RWPE1 (cell line): ENCODE measurements around the gene WDR20.

Experiments used
- CTCF ChIA-PET: fragments of 350-600 bp; sonication (Branson Sonifier 250); formaldehyde crosslinking; extraction: SDS; loops from one replicate; lab custom pipeline; 2021; lab: Yijun Ruan, JAX
- POLR2A ChIA-PET: fragments of 400-600 bp; formaldehyde crosslinking; extraction: SDS; loops from one replicate; lab custom pipeline; 2020; ENCODE audit warnings: antibody characterized with exemption; ENCODE audit not compliant: low non-redundant PET; lab: Yijun Ruan, JAX
- DNase-seq: peaks from one replicate; pipeline ENCODE4 v3.0.0; 2012; ENCODE audit warnings: low spot score
- H3K27ac ChIP-seq: fragments of 450-650 bp; 2 replicates; pipeline ENCODE4 v1.5.1; 2017
- CTCF ChIP-seq: fragments of 450-650 bp; conservative IDR thresholded peaks from 2 replicates; pipeline ENCODE4 v1.5.1; 2017; ENCODE audit warnings: low read depth, mild to moderate bottlenecking

WDR20 gene

GRCh38 chr14:102140027-102140749, 491 bp downstream of the WDR20 start:
- CTCF ChIA-PET = interaction anchor here (0.7 to 0.9 kb wide), 3 partner anchors 61 to 177 kb away, joined by 3 read pairs; no protein-coding TSS in a partner anchor

GRCh38 chr14:102140750-102141145, 1.1 kb downstream of the WDR20 start:
- ChIA-PET CTCF (no interaction called here), POLR2A (interaction anchor here (0.6 kb wide), 1 partner anchor 70 kb away, joined by 3 read pairs; no protein-coding TSS in a partner anchor)
- no peak for TF ChIP-seq CTCF
- H3K27ac ChIP-seq = peak overlapping the region; percentile 84
- DNase-seq = no peak

More at GRCh38 chr14:102140027-102140749, 491 bp downstream of the WDR20 start:
- peak; percentile 35 for DNase-seq
- peak overlapping the region; percentile 84 for H3K27ac ChIP-seq
- TF ChIP-seq CTCF = no peak
- POLR2A ChIA-PET = no interaction called here

- H3K27ac ChIP-seq = no peak overlapping the region
- DNase-seq = no peak
- POLR2A ChIA-PET = no interaction called here
- CTCF ChIA-PET = no interaction called here
- TF ChIP-seq CTCF = no peak
Observed at GRCh38 chr14:102141797-102142196, 2.1 kb downstream of the WDR20 start.

GRCh38 chr14:102144914-102145313, 5.2 kb downstream of the WDR20 start:
- no peak overlapping the region for H3K27ac ChIP-seq
- ChIA-PET POLR2A (no interaction called here), CTCF (interaction anchor here (0.5 to 1.3 kb wide), 3 partner anchors 48 to 306 kb away, joined by 3 to 5 read pairs (median 3); no protein-coding TSS in a partner anchor)
- DNase-seq = no peak
- no peak for TF ChIP-seq CTCF

- no peak for TF ChIP-seq CTCF
- no peak overlapping the region for H3K27ac ChIP-seq
- DNase-seq = no peak
- ChIA-PET POLR2A (interaction anchor here (0.6 kb wide), 1 partner anchor 17 kb away, joined by 7 read pairs; no protein-coding TSS in a partner anchor), CTCF (interaction anchor here (0.5 to 1.0 kb wide), 3 partner anchors 75 to 374 kb away, joined by 3 read pairs; no protein-coding TSS in a partner anchor)
Observed at GRCh38 chr14:102145395-102145794, 5.7 kb downstream of the WDR20 start.

- no peak for TF ChIP-seq CTCF
- H3K27ac ChIP-seq = no peak overlapping the region
- ChIA-PET POLR2A (no interaction called here), CTCF (interaction anchor here (0.6 kb wide), 1 partner anchor 49 kb away, joined by 3 read pairs; no protein-coding TSS in a partner anchor)
- DNase-seq = no peak
Observed at GRCh38 chr14:102146423-102146822, 6.7 kb downstream of the WDR20 start.
